Measurements from ENCODE around the gene KLF1. TPM values are rescaled to one million over a fixed set of nuclear protein-coding genes. Genes with fewer than 3 reads are reported as not detected.

Gene KLF1
- total and polyA plus RNA-seq, 2 of the 13 experiments (the other 11 are each of a cell fraction or from before 2014, with no cell fraction given), result not detected

DNA sequence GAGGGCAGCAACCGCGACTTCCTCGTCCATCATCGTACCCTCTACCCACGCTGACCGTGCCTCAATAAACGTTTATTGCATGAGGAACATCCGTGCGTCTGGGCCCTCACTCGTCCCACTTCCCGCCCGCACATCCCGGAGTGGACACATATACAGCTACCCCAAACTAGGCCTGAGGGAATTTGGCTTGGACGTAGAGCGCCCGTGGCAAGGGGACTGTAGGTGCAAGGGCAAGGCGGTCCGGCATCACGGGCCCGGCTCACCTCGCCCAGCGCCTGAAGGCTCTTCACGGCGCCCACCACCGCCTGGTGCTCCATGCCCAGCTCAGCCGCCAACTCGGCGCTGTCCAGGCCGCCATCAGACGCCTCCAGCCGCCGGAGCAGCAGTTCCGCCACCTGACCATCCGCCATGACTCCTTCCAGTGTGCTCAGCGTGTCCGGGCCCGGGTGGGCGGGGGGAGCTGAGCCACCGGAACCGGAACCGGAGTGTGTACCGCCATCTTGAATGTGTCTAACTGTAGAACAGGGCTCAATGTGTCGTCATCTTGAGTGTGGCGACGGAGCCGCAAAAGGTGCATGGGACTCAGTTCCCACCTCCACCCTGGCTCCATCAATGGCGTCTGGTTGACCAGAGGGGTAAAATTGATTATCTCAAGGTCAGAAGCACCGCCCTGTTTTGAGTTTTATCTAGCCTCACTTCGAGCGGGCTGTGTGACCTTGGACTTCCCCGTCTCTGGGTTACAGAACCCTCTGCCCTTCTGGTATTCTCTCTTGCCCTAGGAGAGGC, 46.5 kb upstream of the KLF1 start, which contains the start of gene FARSA (continued):
- TF ChIP-seq ZNF678 (CRISPR knock-in tag; IDR thresholded peaks at IDR 0.05), result 0 out of 2 replicates have a peak, but pooled peaks have one; percentile 81
- peak; percentile 70 for TF ChIP-seq ETV5 (CRISPR knock-in tag; IDR thresholded peaks at IDR 0.05; ENCODE audit: borderline replicate concordance)
- peak; percentile 45 for TF ChIP-seq SOX5 (CRISPR knock-in tag; IDR thresholded peaks at IDR 0.05; ENCODE audit: borderline replicate concordance)
- TF ChIP-seq CCAR2 (optimal IDR thresholded peaks at IDR 0.05; ENCODE audit: low read depth, low read length), result no peak
- no peak for TF ChIP-seq MTF2 (CRISPR knock-in tag; IDR thresholded peaks at IDR 0.05; ENCODE audit: borderline replicate concordance)
- peak; percentile 96 for TF ChIP-seq POLR2G (IDR thresholded peaks at IDR 0.05; ENCODE audit: low read depth, low read length)
- no peak for TF ChIP-seq SNRNP70 (IDR thresholded peaks at IDR 0.05; ENCODE audit: low read depth, low read length)
- no peak for TF ChIP-seq TRIM24 (CRISPR knock-in tag; IDR thresholded peaks at IDR 0.05)
- no peak for TF ChIP-seq TBP (CRISPR knock-in tag; IDR thresholded peaks at IDR 0.05)
- TF ChIP-seq LCORL (IDR thresholded peaks at IDR 0.05), result no peak
- TF ChIP-seq LCORL (CRISPR knock-in tag; IDR thresholded peaks at IDR 0.05), result peak; percentile 29; the same call in 1 of the 2 replicates
- TF ChIP-seq RFX5 (IDR thresholded peaks at IDR 0.05; ENCODE audit: low read depth, low read length), result no peak
- TF ChIP-seq SMARCE1 (IDR thresholded peaks at IDR 0.05; ENCODE audit: borderline replicate concordance), result no peak
- TF ChIP-seq BRD4 (CRISPR knock-in tag; IDR thresholded peaks at IDR 0.05), result no peak
- TF ChIP-seq HOXA9 (CRISPR knock-in tag; IDR thresholded peaks at IDR 0.05; ENCODE audit: borderline replicate concordance), result peak; percentile 46; the same call in 1 of the 2 replicates
- TF ChIP-seq TEAD3 (CRISPR knock-in tag; optimal IDR thresholded peaks at IDR 0.05; ENCODE audit: borderline replicate concordance), result peak; percentile 53
- TF ChIP-seq, protein P1, sequence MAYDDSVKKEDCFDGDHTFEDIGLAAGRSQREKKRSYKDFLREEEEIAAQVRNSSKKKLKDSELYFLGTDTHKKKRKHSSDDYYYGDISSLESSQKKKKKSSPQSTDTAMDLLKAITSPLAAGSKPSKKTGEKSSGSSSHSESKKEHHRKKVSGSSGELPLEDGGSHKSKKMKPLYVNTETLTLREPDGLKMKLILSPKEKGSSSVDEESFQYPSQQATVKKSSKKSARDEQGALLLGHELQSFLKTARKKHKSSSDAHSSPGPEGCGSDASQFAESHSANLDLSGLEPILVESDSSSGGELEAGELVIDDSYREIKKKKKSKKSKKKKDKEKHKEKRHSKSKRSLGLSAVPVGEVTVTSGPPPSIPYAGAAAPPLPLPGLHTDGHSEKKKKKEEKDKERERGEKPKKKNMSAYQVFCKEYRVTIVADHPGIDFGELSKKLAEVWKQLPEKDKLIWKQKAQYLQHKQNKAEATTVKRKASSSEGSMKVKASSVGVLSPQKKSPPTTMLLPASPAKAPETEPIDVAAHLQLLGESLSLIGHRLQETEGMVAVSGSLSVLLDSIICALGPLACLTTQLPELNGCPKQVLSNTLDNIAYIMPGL (CRISPR knock-in tag; IDR thresholded peaks at IDR 0.05; ENCODE audit: borderline replicate concordance in 1 of 2, low read depth in 1 of 2), result peak; percentile 79 to 84; a peak in 3 of 4 replicates
- no peak for TF ChIP-seq MLLT10 (CRISPR knock-in tag; IDR thresholded peaks at IDR 0.05)
- no peak for TF ChIP-seq ZNF878 (CRISPR knock-in tag; IDR thresholded peaks at IDR 0.05)
- TF ChIP-seq ZNF160 (CRISPR knock-in tag; IDR thresholded peaks at IDR 0.05), result no peak
- TF ChIP-seq XRCC5 (optimal IDR thresholded peaks at IDR 0.05; ENCODE audit: low read length), result peak; percentile 69
- TF ChIP-seq KDM3A (CRISPR knock-in tag; IDR thresholded peaks at IDR 0.05; ENCODE audit: low read depth), result no peak; the same call in 1 of the 2 replicates
- TF ChIP-seq NCOR1 (IDR thresholded peaks at IDR 0.05; ENCODE audit: borderline replicate concordance, low read length), result no peak
- peak; percentile 90 for TF ChIP-seq ZNF709 (CRISPR knock-in tag; IDR thresholded peaks at IDR 0.05)
- TF ChIP-seq, protein P2, sequence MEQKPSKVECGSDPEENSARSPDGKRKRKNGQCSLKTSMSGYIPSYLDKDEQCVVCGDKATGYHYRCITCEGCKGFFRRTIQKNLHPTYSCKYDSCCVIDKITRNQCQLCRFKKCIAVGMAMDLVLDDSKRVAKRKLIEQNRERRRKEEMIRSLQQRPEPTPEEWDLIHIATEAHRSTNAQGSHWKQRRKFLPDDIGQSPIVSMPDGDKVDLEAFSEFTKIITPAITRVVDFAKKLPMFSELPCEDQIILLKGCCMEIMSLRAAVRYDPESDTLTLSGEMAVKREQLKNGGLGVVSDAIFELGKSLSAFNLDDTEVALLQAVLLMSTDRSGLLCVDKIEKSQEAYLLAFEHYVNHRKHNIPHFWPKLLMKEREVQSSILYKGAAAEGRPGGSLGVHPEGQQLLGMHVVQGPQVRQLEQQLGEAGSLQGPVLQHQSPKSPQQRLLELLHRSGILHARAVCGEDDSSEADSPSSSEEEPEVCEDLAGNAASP (CRISPR knock-in tag; IDR thresholded peaks at IDR 0.05; ENCODE audit: borderline replicate concordance), result 0 out of 2 replicates have a peak, but pooled peaks have one; percentile 62
- no peak for TF ChIP-seq ZNF382 (CRISPR knock-in tag; IDR thresholded peaks at IDR 0.05; ENCODE audit: borderline replicate concordance)
- no peak for TF ChIP-seq NFIC (IDR thresholded peaks at IDR 0.05; ENCODE audit: low read length)
- TF ChIP-seq CCDC6 (CRISPR knock-in tag; IDR thresholded peaks at IDR 0.05), result no peak
- peak; percentile 61 for TF ChIP-seq ZNF768 (CRISPR knock-in tag; IDR thresholded peaks at IDR 0.05)
- TF ChIP-seq AGO1 (IDR thresholded peaks at IDR 0.05; ENCODE audit: low read depth, low read length, poor library complexity, severe bottlenecking), result no peak
